Endothelial cell of umbilical vein (primary cell): ENCODE measurements around the gene HACD3. TPM values are rescaled to one million over a fixed set of nuclear protein-coding genes. Genes with fewer than 3 reads are reported as not detected.

Experiments used
- BruUV-seq: library from RNA; stranded (reverse); fragments of 400-500 nt; replicated peaks from 2 replicates; lab custom pipeline; 2021; lab: Mats Ljungman, UMichigan
- CTCF ChIA-PET: fragments of 300-600, 350-600 bp; sonication (Branson Sonifier 250); formaldehyde crosslinking; loops from one replicate; lab custom pipeline; 2021; ENCODE audit warnings: antibody characterized with exemption, inconsistent platforms; lab: Charles Lee
- POLR2A ChIA-PET: fragments of 300-600, 350-600 bp; sonication (Branson Sonifier 250); formaldehyde crosslinking; loops from one replicate; lab custom pipeline; 2021; ENCODE audit warnings: antibody characterized with exemption, inconsistent platforms; lab: Charles Lee
- DNase-seq: peaks from one replicate; pipeline ENCODE4 v3.0.0-alpha.2; 2011; ENCODE audit warnings: low read depth, low spot score
- FAIRE-seq: peaks from 2 replicates; lab custom pipeline; 2011; peaks lifted over from hg19 to GRCh38; lab: Jason Lieb, UNC
- H2AFZ ChIP-seq: 2 replicates; pipeline ENCODE4 v1.6.0; 2012; ENCODE audit warnings: low read depth, low read length, control low read depth, inconsistent platforms
- H3K27ac ChIP-seq: 2 replicates; pipeline ENCODE4 v1.5.1; 2011; ENCODE audit warnings: low read depth, mild to moderate bottlenecking, control low read depth, low read length, moderate library complexity; ENCODE audit not compliant: insufficient read depth
- H3K27me3 ChIP-seq, 2 experiments: 2 replicates each; pipeline versions ENCODE4 v1.6.0 to v1.6.1; 2011; ENCODE audit warnings: low read length in 2 of 2, mixed read lengths in 1 of 2; ENCODE audit not compliant: control insufficient read depth in 2 of 2, insufficient read depth in 2 of 2
- H3K36me3 ChIP-seq, 2 experiments: 2 replicates in 1 of 2; 3 replicates in 1 of 2; pipeline ENCODE4 v1.5.1; 2011; ENCODE audit warnings: low read length in 2 of 2, mild to moderate bottlenecking in 1 of 2, moderate library complexity in 1 of 2; ENCODE audit not compliant: control insufficient read depth in 2 of 2, insufficient read depth in 2 of 2; ENCODE audit errors: extremely low read depth in 1 of 2
- H3K4me1 ChIP-seq: 3 replicates; pipeline ENCODE4 v1.5.1; 2011; ENCODE audit warnings: mild to moderate bottlenecking, low read length; ENCODE audit not compliant: control insufficient read depth, insufficient read depth; ENCODE audit errors: extremely low read depth
- H3K4me2 ChIP-seq: 2 replicates; pipeline ENCODE4 v1.6.1; 2011; ENCODE audit warnings: low read length, control low read depth, mixed read lengths; ENCODE audit not compliant: insufficient read depth
- H3K4me3 ChIP-seq, 3 experiments: fragments of 200-600 bp in 1 of 3; sonication (generic), shearing (Covaris generic) in 1 of 3; replicated peaks in 1 of 3; 2 replicates each; pipeline ENCODE4 v1.5.1; 2011 to 2016; ENCODE audit warnings: control low read depth in 3 of 3, low read length in 3 of 3, mild to moderate bottlenecking in 2 of 3, inconsistent platforms in 1 of 3, low read depth in 1 of 3, moderate library complexity in 1 of 3; ENCODE audit not compliant: insufficient read depth in 1 of 3
- H3K79me2 ChIP-seq: 2 replicates; pipeline ENCODE4 v1.6.0; 2012; ENCODE audit warnings: low read length, inconsistent platforms; ENCODE audit not compliant: control insufficient read depth, insufficient read depth
- H3K9ac ChIP-seq: replicated peaks from 2 replicates; pipeline ENCODE3; 2011; ENCODE audit warnings: low read length, control low read depth; ENCODE audit not compliant: insufficient read depth; ENCODE audit errors: extremely low read depth
- H3K9me1 ChIP-seq: replicated peaks from 3 replicates; pipeline ENCODE4 v1.6.0; 2011; ENCODE audit warnings: mild to moderate bottlenecking, low read length; ENCODE audit not compliant: control insufficient read depth, insufficient read depth; ENCODE audit errors: extremely low read depth
- H3K9me3 ChIP-seq: replicated peaks from 2 replicates; pipeline ENCODE4 v1.5.1; 2012; ENCODE audit warnings: low read length, inconsistent platforms; ENCODE audit not compliant: control insufficient read depth, insufficient read depth
- H4K20me1 ChIP-seq: replicated peaks from 2 replicates; pipeline ENCODE3; 2011; ENCODE audit warnings: mild to moderate bottlenecking, low read length; ENCODE audit not compliant: control insufficient read depth, insufficient read depth; ENCODE audit errors: extremely low read depth
- EZH2 ChIP-seq: IDR thresholded peaks from 2 replicates; pipeline ENCODE4 v1.6.1; 2012; ENCODE audit warnings: borderline replicate concordance, low read depth, mild to moderate bottlenecking, moderate library complexity, low read length, inconsistent platforms; ENCODE audit not compliant: severe bottlenecking
- FOS ChIP-seq: IDR thresholded peaks from 2 replicates; pipeline ENCODE4 v1.6.1; 2011; ENCODE audit warnings: mild to moderate bottlenecking, low read length, moderate library complexity, borderline replicate concordance; ENCODE audit not compliant: insufficient read depth
- GATA2 ChIP-seq: IDR thresholded peaks from 2 replicates; pipeline ENCODE4 v1.7.0; 2011; ENCODE audit warnings: low read depth, mild to moderate bottlenecking, moderate library complexity, mixed read lengths, low read length; ENCODE audit not compliant: insufficient read length, insufficient read depth
- JUN ChIP-seq: IDR thresholded peaks from 2 replicates; pipeline ENCODE4 v1.6.1; 2011; ENCODE audit warnings: borderline replicate concordance, low read depth; ENCODE audit not compliant: insufficient read length, insufficient read depth
- MYC ChIP-seq: IDR thresholded peaks from one replicate; pipeline ENCODE4 v1.6.1; 2011; ENCODE audit warnings: mild to moderate bottlenecking, low read depth, low read length
- POLR2A ChIP-seq: IDR thresholded peaks from 2 replicates; pipeline ENCODE4 v1.6.1; 2012; ENCODE audit warnings: low read depth, mild to moderate bottlenecking, control low read depth, low read length
- POLR2AphosphoS5 ChIP-seq: IDR thresholded peaks from 2 replicates; pipeline ENCODE4 v1.6.1; 2012; ENCODE audit warnings: low read depth, mild to moderate bottlenecking, control low read depth, low read length, moderate library complexity; ENCODE audit not compliant: insufficient read depth
- dilution Hi-C: fragments of 300-500 bp; cut with MboI; formaldehyde crosslinking; loops from one replicate; pipeline ENCODE4 v1.15.0; 2019; ENCODE audit warnings: low sequenced_read_pairs; ENCODE audit not compliant: extremely low pct_ligation_motif_present
- intact Hi-C: fragments of 100-400 bp; cut with micrococcal nuclease; formaldehyde crosslinking; loops from one replicate; pipeline ENCODE4 v1.10.0; 2022
- polyA plus RNA-seq, 4 experiments: library from polyadenylated mRNA; depleted of rRNA in 3 of 4; stranded (reverse) in 3 of 4; unstranded in 1 of 4; fragments of >200 nt; gene quantifications; 2 replicates each; pipeline versions ENCODE4 v1.2.1 to v1.2.3, GENCODE V29; 2011 to 2012; ENCODE audit warnings: missing spikeins in 1 of 4
- total RNA-seq: library from RNA; stranded (reverse); gene quantifications from 2 replicates; pipeline ENCODE4 v1.2.3, GENCODE V29; 2021
- TF ChIP-seq, protein P1 (sequence below): IDR thresholded peaks from 2 replicates; pipeline ENCODE4 v1.6.1; 2011; ENCODE audit not compliant: insufficient read depth, insufficient read length
- TF ChIP-seq, protein P2 (sequence below), 2 donors: IDR thresholded peaks; 1 replicate in 1 of 2; 2 replicates in 1 of 2; pipeline ENCODE4 v1.5.1; 2011; ENCODE audit warnings: low read length in 2 of 2, mild to moderate bottlenecking in 2 of 2, moderate library complexity in 2 of 2, control low read depth in 1 of 2, inconsistent platforms in 1 of 2, low read depth in 1 of 2; ENCODE audit not compliant: insufficient read depth in 1 of 2; ENCODE audit errors: extremely low read depth in 1 of 2

HACD3 gene
- total and polyA plus RNA-seq, 2 donors (not counting 3 experiments of a cell fraction or from before 2014, with no cell fraction given) = 47.4 to 61.1 TPM

DNA sequence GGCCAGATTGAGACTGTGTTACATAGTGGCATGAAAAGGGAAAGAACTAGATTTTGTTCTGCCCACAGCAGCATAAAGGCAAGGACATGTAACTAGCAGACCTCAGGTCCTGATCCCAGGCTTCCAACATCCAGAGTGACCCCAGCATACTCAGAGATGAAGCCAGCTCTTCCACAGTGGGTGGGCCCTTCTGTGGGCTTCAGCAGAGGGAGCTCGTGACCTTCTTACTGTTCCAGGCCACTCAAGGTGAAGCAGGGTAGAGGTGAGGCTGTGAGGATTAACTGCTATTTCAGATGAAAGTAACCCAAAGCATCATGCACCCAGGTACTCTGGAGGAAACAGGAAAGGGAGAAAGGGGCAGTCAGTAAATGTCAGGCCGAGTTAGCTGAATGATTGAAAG, 90.6 kb downstream of the HACD3 start:
- Histone ChIP-seq H3K4me3 (no peak overlapping the region), H3K9ac (no peak overlapping the region), H3K4me2 (no peak overlapping the region), H3K27ac (no peak overlapping the region), H3K27me3 (no peaks in the 10 kb centered on the region), H3K9me1 (no peaks in the 10 kb centered on the region), H4K20me1 (no peaks in the 10 kb centered on the region), H2AFZ (no peak overlapping the region), H3K4me1 (no peaks in the 10 kb centered on the region), H3K9me3 (no peaks in the 10 kb centered on the region), H3K79me2 (no peaks in the 10 kb centered on the region), H3K36me3 (no peaks in the 10 kb centered on the region)
- ChIA-PET POLR2A (no interaction called here), CTCF (interaction anchor here (1.4 to 1.6 kb wide), 2 partner anchors 16 to 33 kb away, joined by 4 to 6 read pairs; no protein-coding TSS in a partner anchor)
- BruUV-seq = no TSS peak
- dilution Hi-C loops (no loop called here), intact Hi-C loops (no loop called here)
- DNase-seq (no peak), FAIRE-seq (no peak)
- TF ChIP-seq MYC (no peak), JUN (no peak), POLR2AphosphoS5 (no peak), FOS (no peak), EZH2 (no peak), POLR2A (no peak), GATA2 (no peak)
- TF ChIP-seq, protein P1, sequence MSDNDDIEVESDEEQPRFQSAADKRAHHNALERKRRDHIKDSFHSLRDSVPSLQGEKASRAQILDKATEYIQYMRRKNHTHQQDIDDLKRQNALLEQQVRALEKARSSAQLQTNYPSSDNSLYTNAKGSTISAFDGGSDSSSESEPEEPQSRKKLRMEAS = no peak

DNA sequence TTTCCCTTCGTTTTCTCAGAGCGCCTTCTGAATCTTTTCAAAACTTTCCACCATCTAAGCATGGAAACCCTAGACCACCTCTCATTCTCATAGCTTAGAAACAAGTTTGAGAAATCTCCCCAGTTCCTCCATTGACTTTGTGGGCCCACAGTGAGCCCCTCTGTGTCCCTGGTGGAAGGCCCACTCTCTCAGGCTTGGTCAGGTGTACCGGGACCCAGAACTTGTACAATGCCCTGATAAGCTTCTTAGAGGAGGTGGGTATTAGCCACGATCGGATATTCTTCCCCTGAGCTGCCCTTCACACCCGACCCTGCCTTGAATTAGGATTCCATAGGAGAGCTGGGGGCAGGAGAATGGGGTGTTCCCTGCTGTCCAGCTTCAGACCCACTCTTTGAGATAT, 91.4 kb downstream of the HACD3 start, which contains the start of gene SLC24A1:
Gene SLC24A1, plus strand, starts transcription at position 301 of the 400 bp plus-strand sequence. CDS start 2,143 bp downstream, outside the sequence.
- intact Hi-C loops = no loop called here
- DNase-seq = no peak
- no peaks in the 10 kb centered on the region for H3K36me3 ChIP-seq
- dilution Hi-C loops = no loop called here
- H3K79me2 ChIP-seq = no peaks in the 10 kb centered on the region
- H3K4me1 ChIP-seq = no peaks in the 10 kb centered on the region
- TF ChIP-seq, protein P2, sequence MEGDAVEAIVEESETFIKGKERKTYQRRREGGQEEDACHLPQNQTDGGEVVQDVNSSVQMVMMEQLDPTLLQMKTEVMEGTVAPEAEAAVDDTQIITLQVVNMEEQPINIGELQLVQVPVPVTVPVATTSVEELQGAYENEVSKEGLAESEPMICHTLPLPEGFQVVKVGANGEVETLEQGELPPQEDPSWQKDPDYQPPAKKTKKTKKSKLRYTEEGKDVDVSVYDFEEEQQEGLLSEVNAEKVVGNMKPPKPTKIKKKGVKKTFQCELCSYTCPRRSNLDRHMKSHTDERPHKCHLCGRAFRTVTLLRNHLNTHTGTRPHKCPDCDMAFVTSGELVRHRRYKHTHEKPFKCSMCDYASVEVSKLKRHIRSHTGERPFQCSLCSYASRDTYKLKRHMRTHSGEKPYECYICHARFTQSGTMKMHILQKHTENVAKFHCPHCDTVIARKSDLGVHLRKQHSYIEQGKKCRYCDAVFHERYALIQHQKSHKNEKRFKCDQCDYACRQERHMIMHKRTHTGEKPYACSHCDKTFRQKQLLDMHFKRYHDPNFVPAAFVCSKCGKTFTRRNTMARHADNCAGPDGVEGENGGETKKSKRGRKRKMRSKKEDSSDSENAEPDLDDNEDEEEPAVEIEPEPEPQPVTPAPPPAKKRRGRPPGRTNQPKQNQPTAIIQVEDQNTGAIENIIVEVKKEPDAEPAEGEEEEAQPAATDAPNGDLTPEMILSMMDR (IDR thresholded peaks at IDR 0.05; ENCODE audit: extremely low read depth in 1 of 2, insufficient read depth in 1 of 2, low read depth in 1 of 2, low read length in 2 of 2) = no peak
- TF ChIP-seq FOS (no peak), POLR2A (no peak), EZH2 (no peak), GATA2 (no peak), POLR2AphosphoS5 (no peak)
- ChIA-PET POLR2A (no interaction called here), CTCF (interaction anchor here (0.7 to 1.6 kb wide), 4 partner anchors 11 to 32 kb away, joined by 3 to 6 read pairs (median 4); partner anchors contain the start of gene INTS14)
- H2AFZ ChIP-seq = no peak within 1 kb of the TSS
- H3K27ac ChIP-seq = no peak within 1 kb of the TSS
- H3K9me1 ChIP-seq = no peaks in the 10 kb centered on the region
- H3K4me2 ChIP-seq = no peak within 1 kb of the TSS
- H3K9me3 ChIP-seq = no peaks in the 10 kb centered on the region
- FAIRE-seq = no peak
- H3K4me3 ChIP-seq = no peak within 1 kb of the TSS
- no peaks in the 10 kb centered on the region for H4K20me1 ChIP-seq
- no peaks in the 10 kb centered on the region for H3K27me3 ChIP-seq
- BruUV-seq = no TSS peak
- H3K9ac ChIP-seq = no peak within 1 kb of the TSS
